Activated T-cell treated with anti-CD3 and anti-CD28 coated beads for 4 hours (primary cell): Measurements from ENCODE around the gene MID1IP1.

Source experiments
- DNase-seq: peaks from one replicate; pipeline ENCODE4 v3.0.0-alpha.2; 2020

Gene MID1IP1, protein sequence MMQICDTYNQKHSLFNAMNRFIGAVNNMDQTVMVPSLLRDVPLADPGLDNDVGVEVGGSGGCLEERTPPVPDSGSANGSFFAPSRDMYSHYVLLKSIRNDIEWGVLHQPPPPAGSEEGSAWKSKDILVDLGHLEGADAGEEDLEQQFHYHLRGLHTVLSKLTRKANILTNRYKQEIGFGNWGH

DNA sequence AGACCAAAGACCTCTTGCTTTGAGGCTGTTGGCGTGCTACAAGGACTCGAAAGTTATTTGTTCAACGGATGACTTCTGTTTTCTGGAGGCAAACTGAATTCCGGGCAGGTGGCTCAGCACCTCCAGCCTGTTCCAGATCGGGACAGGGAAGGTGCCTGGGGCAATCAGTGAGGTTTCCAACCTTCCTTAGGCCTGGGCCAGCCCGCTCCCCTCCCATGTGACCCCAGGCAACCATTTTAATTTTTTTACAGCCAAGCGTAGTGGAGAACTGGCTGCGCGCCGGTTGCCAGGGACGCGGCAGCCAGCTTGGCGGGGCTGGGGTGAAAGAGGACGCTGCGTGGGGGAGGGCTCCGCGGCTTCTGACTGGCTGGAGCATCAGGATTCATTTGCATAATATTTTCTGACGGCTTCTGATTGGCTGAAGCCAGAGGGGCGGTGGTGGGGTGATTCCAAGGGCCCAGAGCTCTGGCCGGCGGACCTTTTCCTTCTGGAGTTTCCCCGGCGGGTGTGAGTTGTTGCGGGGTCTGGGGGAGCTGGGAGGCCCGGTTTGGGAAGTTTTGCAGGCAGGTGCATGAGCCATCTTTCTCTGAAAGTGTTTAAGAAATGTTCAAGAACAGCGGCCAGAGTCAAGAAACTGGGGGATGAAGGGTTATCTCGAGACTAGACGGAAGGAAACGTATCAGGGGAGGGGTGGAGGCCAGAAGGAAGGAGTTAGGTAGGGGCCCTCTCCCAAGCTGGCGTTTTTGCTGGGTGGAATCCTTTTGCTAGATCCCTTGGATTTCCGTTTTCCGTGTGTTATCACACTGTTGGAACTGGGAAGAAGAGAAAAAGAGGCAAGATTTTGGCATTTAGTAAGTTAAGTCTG lies at the start of gene MID1IP1:
TSS of gene MID1IP1 (plus strand) at position 479 of the 865 bp plus-strand sequence. CDS start 3,488 bp downstream, outside the sequence.
- peak; percentile 40 for DNase-seq

- DNase-seq = peak; percentile 14
Observed at GRCh38 chrX:38754102-38754790, 47.0 kb upstream of the MID1IP1 start.

GRCh38 chrX:38754818-38755718 lies 46.2 kb upstream of the MID1IP1 start:
- no peak for DNase-seq

- no peak for DNase-seq
Observed at GRCh38 chrX:38760883-38761282, 40.4 kb upstream of the MID1IP1 start.

DNA sequence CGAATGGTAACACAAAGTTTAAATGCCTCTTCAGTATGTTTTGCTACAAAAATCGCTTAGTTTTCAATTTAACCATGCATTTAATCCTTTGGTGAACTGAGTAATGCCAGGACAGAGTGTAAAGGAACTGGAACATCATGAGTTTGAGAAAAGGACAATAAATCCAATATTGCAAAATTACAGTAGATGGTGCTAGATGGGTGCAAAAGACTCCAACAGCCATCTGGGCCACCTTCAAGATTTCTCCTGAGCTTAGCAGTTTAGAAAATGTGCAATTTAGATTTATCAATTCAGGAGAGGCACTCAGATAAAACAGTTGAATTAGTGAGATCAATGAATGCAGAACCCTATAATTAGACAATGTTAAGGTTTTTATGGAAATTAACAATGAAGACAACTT lies 33.2 kb upstream of the MID1IP1 start:
- DNase-seq = no peak

DNA sequence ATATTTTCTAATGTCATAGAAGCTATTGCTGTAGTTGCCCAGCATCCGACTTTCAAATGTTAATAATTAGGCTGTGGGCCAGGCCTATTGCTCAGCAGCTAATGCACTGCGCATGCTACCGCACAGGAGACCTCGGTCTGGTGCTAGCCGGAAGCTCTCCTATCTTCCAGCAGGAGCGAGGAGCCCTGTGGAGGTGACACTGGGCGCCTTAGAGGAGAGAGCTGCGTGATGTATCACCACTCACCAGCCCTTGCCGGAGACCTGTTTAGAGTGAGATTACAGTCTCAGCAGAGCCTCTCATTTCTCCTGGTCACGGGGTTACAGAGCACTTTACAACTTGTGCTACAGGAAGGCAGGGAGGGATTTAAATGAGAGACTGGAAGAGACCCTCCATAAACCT lies 31.1 kb upstream of the MID1IP1 start:
- DNase-seq = no peak

DNA sequence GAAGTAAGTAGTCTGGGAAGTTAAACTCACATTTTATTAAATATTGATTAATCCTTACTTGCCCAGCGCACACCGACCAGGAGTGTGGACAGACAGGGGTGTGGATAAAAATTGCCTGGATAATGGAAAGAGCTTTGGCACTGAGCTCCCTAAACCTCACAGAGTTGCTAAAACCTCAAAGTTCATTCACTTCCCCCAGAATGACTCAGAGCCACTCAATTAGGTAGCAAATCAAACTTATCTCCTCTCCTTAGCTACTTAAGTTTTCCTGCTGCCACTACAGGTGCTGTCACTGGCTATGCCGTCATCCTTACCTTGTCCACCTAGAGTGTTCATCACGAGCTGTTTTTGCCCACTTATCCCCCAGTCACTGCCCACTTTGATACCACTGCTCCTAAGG lies 27.0 kb upstream of the MID1IP1 start:
- no peak for DNase-seq

- DNase-seq = no peak
Observed at GRCh38 chrX:38796946-38797345, 4.3 kb upstream of the MID1IP1 start.

DNA sequence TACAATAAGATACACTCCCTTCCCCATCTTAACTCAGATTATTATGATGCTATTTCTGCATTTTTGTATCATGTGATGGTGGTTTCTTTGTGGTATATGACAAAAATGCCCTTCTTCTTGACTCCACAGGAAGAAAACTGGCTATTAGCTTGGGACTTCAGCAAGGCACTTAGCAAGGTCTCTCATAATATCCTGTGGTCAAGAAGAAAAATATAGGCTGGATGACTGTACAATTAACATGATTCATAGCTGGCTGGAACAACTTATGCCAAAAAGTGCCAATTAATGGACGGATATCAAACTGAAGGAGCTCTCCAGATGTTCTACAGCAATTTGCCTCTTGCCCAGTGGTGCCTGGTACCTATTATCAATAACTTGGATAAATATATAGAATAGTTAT lies 2.3 kb upstream of the MID1IP1 start:
- no peak for DNase-seq

GRCh38 chrX:38799995-38800580 lies 1.2 kb upstream of the MID1IP1 start:
- no peak for DNase-seq

DNA sequence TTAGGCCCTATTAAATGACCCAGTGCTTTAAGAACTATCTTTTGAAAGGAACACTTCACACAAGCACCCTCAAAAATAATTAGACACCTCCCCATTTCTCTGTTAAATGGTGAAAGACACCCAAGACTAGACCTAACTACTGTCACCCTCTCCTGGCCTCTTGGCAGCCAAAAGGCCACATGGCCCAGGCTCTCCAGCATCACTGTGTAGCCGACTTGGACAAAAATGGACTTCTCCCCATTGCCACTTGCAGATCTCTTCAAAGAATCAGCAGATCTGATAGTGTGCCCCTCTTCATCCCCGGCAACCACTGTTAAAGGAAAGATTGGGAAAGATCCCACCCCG lies 2.0 kb downstream of the MID1IP1 start:
- DNase-seq = no peak

DNA sequence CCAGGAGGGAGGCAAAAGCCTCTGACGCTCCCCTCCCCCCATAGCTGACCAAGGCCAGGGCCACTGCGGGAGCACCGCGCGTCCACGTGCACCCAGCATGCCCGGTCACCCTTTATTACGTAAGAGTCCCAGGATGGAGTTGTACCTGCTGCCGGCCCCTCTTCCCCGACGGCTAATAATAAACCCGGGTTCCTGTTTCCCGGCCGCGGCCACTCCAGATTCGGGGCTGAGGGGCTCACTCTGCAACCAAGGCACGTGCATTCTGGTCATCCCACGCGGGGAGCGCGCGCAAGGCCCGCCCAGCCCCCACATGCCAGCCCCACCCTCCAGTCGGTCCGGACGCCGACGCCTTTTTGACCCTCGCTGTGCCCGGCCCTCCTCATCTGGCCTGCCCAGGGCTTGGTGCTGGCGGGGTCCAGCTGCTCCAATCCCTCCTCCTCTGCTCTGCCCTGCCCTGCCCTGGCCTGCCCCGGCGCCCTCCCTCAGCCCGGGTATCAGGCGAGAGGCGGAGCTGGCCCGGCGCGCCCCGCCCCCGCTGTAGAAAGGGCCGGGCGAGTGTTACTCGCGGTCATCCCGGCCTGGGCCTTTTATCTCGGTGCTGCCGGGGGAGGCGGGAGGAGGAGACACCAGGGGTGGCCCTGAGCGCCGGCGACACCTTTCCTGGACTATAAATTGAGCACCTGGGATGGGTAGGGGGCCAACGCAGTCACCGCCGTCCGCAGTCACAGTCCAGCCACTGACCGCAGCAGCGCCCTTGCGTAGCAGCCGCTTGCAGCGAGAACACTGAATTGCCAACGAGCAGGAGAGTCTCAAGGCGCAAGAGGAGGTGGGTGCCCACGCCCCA lies 2.6 kb downstream of the MID1IP1 start:
- DNase-seq = no peak

DNA sequence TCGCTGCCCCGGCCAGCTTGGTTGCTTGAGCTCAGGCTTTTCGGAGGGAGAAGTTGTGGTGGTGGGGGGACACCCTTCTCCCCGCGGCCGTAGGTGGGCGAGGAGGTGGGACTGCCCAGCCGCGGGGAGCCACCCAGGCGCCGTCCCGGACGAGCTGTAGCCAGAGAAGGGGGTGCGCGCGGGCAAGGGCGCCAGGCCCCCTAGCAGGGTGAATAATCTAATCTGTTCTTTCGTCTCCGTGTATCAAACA lies 3.1 kb downstream of the MID1IP1 start:
- no peak for DNase-seq

GRCh38 chrX:38804682-38805431 lies 3.6 kb downstream of the MID1IP1 start:
- no peak for DNase-seq

DNA sequence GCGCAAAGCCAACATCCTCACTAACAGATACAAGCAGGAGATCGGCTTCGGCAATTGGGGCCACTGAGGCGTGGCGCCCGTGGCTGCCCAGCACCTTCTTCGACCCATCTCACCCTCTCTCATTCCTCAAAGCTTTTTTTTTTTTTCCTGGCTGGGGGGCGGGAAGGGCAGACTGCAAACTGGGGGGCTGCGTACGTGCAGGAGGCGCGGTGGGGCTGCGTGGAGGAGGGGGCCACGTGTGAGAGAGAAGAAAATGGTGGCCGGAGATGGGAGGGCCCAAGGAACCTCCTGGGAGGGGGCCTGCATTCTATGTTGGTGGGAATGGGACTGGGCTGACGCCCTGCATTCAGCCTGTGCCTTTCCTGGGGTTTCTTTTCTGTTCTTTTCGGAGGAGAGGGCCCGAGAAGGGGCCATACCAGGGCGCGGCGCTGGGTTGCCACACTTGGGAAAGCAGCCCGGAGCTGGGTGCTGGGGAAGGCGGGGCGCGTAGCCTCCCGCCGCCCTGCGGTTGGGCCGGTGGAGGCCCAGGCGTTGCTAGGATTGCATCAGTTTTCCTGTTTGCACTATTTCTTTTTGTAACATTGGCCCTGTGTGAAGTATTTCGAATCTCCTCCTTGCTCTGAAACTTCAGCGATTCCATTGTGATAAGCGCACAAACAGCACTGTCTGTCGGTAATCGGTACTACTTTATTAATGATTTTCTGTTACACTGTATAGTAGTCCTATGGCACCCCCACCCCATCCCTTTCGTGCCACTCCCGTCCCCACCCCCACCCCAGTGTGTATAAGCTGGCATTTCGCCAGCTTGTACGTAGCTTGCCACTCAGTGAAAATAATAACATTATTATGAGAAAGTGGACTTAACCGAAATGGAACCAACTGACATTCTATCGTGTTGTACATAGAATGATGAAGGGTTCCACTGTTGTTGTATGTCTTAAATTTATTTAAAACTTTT lies 4.5 kb downstream of the MID1IP1 start:
- peak; percentile 35 for DNase-seq

DNA sequence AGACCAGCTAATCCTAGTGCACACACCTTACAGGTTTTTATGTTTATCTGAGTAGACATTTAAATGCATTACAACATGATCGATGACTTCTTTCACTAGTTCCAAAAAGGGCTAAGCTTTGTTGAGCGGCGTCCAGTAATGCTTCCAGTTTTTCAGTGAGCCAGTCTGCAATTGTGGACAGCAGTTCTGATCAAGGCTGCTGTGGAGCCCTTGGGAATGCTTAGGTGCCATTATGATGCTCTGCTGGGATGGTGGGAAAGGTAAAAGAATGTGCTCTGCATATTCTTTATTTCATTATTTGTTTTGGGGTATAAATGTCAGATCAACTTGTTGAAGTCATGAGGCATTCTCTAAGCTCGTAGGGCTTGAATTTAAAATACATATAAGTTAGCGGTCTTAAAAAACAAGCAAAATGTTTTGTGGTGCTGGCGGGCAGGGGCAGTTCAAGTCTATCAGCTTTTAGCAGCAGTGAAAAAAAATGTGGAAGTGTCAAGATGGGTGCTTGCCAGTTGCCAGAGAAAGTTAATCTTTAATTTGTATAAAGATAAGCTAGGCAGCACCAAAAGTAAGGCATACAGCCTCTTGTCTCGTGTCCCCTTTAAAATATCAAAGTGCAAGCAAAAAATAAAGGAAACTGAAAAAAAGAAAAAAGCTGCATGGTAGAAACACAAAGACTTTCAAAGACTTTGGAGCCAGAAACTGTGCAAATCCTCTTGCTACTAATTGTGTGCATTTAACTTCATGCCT lies 5.8 kb downstream of the MID1IP1 start:
- DNase-seq = no peak

GRCh38 chrX:38807873-38808272 lies 6.6 kb downstream of the MID1IP1 start:
- no peak for DNase-seq

DNA sequence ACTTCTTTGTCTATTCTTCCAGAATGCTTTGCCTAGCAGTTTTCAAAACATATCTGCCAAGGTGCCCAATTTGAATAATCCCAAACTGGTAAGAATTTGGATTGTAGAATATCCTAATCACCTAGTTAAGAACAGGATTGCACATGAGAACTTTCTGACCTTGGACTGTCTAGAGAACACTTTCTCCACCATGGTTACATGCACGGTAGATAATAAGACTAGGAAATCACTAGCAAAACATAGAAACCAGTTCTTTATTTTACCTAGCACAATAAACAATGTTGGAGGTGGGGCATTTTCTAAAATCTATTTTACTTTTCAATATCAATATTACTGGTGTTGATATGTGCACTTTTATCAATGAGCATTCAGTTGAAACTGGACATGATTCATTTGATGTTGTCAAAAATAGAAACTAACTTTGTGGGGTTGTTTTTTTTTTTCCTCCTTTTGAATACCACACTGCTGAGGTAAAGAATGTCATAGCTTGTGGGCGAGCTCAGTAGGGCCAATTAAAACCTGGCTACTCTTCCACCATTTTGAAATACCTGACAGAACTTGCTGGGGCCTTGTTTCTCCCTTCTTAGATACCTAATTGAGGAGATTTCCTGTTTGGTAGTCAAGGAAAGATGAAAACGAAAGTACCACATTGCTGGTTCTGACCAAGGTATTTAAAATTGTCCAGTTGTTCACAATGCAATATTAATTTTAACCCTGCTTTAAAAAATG lies 10.4 kb downstream of the MID1IP1 start:
- DNase-seq = no peak
